Mammary epithelial cell (primary cell): ENCODE measurements around the gene ACSM5.

Experiments used
- EZH2 ChIP-seq: IDR thresholded peaks from 2 replicates; pipeline ENCODE4 v1.6.1; 2012; ENCODE audit warnings: low read length, inconsistent platforms, borderline replicate concordance
- TF ChIP-seq, protein P1 (sequence below), 2 donors: IDR thresholded peaks in 1 of 2; conservative IDR thresholded peaks in 1 of 2; 2 replicates each; pipeline ENCODE4 v1.5.1; 2011 to 2012; ENCODE audit warnings: inconsistent platforms in 2 of 2, low read length in 2 of 2, mild to moderate bottlenecking in 2 of 2, control low read depth in 1 of 2, low read depth in 1 of 2; ENCODE audit not compliant: insufficient read depth in 1 of 2; ENCODE audit errors: extremely low read depth in 1 of 2

DNA sequence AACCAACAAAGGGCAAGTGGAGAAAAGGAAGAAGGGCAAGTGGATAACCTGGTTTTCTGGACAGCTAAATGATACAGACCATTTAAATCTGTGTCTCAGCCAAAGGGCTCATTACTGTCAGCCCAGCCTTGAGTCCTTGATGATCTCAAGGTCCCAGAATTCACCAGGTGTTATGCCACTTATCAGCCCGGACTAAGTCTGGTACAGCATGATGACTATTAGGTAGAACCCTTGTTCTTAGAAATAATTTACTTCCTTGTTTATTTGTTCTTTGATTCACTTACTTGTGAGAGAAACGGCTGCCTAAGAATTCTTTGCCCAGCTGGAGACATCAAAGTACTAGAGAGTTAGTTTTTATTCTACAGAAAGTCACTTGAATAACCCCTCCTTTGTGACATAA lies 8.3 kb upstream of the ACSM5 start:
- TF ChIP-seq, protein P1, sequence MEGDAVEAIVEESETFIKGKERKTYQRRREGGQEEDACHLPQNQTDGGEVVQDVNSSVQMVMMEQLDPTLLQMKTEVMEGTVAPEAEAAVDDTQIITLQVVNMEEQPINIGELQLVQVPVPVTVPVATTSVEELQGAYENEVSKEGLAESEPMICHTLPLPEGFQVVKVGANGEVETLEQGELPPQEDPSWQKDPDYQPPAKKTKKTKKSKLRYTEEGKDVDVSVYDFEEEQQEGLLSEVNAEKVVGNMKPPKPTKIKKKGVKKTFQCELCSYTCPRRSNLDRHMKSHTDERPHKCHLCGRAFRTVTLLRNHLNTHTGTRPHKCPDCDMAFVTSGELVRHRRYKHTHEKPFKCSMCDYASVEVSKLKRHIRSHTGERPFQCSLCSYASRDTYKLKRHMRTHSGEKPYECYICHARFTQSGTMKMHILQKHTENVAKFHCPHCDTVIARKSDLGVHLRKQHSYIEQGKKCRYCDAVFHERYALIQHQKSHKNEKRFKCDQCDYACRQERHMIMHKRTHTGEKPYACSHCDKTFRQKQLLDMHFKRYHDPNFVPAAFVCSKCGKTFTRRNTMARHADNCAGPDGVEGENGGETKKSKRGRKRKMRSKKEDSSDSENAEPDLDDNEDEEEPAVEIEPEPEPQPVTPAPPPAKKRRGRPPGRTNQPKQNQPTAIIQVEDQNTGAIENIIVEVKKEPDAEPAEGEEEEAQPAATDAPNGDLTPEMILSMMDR (conservative IDR thresholded peaks at IDR 0.05 in 1 of 2, IDR thresholded peaks at IDR 0.05 in 1 of 2; ENCODE audit: extremely low read depth in 1 of 2, insufficient read depth in 1 of 2, low read depth in 1 of 2, low read length in 2 of 2) = no peak
- no peak for TF ChIP-seq EZH2
